ENCODE measurements around the gene CDK5R1.
A peak's percentile ranks its signal among the peaks of the same experiment; 100 is the strongest.

Gene CDK5R1

DNA sequence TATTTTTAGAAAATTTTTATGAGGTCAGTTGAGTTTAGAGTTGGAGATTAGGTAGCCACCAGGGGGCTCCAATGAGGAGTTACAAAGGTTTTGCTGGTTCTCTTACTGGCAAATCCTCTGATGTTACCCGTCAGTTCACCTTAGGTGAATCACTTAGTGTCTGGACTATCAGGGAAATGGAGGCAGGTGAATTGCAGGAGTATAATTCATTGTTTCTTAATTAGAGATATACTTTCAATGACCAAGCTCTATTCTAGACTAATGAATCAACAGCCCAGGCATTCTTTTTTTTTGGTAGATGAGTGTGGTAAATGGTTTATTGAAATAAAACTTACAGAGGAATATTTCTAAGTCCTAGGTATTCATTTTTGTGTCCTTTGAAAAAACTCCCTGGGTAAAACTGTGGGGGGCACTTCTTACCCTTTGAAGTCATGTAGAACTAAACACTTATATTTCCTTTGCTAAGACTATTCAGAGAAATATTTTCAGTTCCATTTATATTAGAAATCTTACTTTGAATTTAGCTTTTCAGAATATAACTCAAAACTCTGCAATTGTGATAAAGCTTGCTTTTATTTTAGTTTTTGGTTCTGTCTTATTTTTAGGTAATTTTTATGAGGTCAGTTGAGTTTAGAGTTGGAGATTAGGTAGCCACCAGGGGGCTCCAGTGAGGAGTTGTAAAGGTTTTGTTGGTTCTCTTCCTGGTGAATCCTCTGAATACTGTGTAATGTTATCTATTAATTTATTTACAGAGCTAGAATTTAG lies 24.8 kb upstream of the CDK5R1 start:
- no peaks in the 10 kb centered on the region for H3K9me3 ChIP-seq
- no peaks in the 10 kb centered on the region for H3K27me3 ChIP-seq
- peaks cover 0 to 7% (median 0%) of the 10 kb centered on the region in 4 donors for H3K4me1 ChIP-seq
- no peak for DNase-seq
- H3K27ac ChIP-seq = no peak overlapping the region
- H3K36me3 ChIP-seq = peaks cover 54 to 86% (median 67%) of the 10 kb centered on the region in 3 donors
- TF ChIP-seq, protein P1, sequence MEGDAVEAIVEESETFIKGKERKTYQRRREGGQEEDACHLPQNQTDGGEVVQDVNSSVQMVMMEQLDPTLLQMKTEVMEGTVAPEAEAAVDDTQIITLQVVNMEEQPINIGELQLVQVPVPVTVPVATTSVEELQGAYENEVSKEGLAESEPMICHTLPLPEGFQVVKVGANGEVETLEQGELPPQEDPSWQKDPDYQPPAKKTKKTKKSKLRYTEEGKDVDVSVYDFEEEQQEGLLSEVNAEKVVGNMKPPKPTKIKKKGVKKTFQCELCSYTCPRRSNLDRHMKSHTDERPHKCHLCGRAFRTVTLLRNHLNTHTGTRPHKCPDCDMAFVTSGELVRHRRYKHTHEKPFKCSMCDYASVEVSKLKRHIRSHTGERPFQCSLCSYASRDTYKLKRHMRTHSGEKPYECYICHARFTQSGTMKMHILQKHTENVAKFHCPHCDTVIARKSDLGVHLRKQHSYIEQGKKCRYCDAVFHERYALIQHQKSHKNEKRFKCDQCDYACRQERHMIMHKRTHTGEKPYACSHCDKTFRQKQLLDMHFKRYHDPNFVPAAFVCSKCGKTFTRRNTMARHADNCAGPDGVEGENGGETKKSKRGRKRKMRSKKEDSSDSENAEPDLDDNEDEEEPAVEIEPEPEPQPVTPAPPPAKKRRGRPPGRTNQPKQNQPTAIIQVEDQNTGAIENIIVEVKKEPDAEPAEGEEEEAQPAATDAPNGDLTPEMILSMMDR (IDR thresholded peaks at IDR 0.05) = peak in 1 of 2 experiments; percentile 44
- intact Hi-C loops (cut with DNase I; ENCODE audit: low total_unique reads) = no loop called here
- no peak overlapping the region for H3K4me3 ChIP-seq

DNA sequence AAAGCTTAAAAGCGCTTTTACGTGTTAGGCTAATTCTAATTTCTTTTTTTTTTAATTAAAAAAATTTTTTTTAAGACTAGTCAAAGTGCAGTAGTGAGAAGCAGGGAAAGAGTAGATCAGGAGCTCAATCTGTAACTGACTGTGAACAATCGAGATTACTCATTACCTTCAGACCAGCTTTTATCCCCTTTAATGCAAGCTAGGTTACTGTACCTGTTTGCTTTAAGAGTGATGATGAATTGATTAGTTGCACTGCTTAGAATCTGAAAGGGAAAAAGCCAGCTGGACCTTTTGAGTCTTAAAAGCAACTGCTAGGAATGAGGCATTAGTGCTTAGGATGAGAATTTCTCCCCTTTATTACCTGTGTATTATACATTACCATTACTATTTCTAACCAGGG lies 23.5 kb upstream of the CDK5R1 start:
- H3K27me3 ChIP-seq = no peaks in the 10 kb centered on the region
- no peak overlapping the region for H3K27ac ChIP-seq
- TF ChIP-seq, protein P1 (IDR thresholded peaks at IDR 0.05) = no peak
- peaks cover 51 to 86% (median 62%) of the 10 kb centered on the region in 3 donors for H3K36me3 ChIP-seq
- DNase-seq = no peak
- intact Hi-C loops (cut with DNase I; ENCODE audit: low total_unique reads) = no loop called here
- no peaks in the 10 kb centered on the region for H3K9me3 ChIP-seq
- peaks cover 0 to 7% (median 0%) of the 10 kb centered on the region in 4 donors for H3K4me1 ChIP-seq
- no peak overlapping the region for H3K4me3 ChIP-seq

DNA sequence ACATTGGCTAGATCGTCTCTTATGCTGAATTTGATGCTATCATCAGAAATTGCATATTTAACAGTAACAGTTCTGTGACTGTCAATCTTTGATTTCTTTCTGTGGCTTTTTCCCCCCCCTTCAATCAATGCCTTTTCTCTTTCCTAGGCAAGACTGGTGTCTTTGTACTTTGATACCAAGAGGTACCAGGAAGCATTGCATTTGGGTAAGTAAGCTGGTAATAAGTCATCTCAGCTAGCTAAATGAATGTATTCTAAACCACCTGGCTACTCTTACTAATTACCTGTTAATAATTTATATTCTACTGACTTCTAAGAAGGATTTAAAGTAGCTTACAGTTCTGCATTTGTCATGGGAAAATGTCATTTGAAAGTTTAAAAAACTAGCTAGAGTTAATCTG lies 22.4 kb upstream of the CDK5R1 start:
- Histone ChIP-seq H3K36me3 (peaks cover 56 to 87% (median 61%) of the 10 kb centered on the region in 3 donors), H3K4me3 (no peak overlapping the region), H3K4me1 (peaks cover 0 to 7% (median 0%) of the 10 kb centered on the region in 4 donors), H3K27me3 (no peaks in the 10 kb centered on the region), H3K27ac (no peak overlapping the region), H3K9me3 (no peaks in the 10 kb centered on the region)
- no peak for DNase-seq
- intact Hi-C loops (cut with DNase I; ENCODE audit: low total_unique reads) = no loop called here
- TF ChIP-seq, protein P1 (IDR thresholded peaks at IDR 0.05) = no peak

DNA sequence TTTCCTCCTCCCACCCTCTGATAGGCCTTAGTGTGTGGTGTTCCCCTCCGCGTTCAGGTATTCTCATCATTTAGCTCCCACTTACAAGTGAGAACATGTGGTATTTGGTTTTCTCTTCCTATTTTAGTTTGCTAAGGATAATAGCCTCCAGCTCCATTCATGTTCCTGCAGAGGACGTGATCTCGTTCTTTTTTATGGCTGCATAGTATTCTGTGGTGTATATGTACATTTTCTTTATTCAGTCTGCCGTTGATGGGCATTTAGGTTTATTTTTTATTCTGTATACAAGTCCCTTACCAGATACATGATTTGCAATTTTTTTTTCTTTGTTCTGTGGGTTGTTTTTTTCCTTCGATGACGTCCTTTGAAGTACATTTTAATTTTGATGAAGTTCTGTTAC lies 18.8 kb upstream of the CDK5R1 start:
- Histone ChIP-seq H3K4me3 (no peak overlapping the region), H3K4me1 (no peaks in the 10 kb centered on the region), H3K27me3 (no peaks in the 10 kb centered on the region), H3K36me3 (peaks cover 69 to 99% (median 69%) of the 10 kb centered on the region in 3 donors), H3K9me3 (no peaks in the 10 kb centered on the region), H3K27ac (no peak overlapping the region)
- TF ChIP-seq, protein P1 (IDR thresholded peaks at IDR 0.05) = no peak
- DNase-seq = no peak
- intact Hi-C loops (cut with DNase I; ENCODE audit: low total_unique reads) = no loop called here

DNA sequence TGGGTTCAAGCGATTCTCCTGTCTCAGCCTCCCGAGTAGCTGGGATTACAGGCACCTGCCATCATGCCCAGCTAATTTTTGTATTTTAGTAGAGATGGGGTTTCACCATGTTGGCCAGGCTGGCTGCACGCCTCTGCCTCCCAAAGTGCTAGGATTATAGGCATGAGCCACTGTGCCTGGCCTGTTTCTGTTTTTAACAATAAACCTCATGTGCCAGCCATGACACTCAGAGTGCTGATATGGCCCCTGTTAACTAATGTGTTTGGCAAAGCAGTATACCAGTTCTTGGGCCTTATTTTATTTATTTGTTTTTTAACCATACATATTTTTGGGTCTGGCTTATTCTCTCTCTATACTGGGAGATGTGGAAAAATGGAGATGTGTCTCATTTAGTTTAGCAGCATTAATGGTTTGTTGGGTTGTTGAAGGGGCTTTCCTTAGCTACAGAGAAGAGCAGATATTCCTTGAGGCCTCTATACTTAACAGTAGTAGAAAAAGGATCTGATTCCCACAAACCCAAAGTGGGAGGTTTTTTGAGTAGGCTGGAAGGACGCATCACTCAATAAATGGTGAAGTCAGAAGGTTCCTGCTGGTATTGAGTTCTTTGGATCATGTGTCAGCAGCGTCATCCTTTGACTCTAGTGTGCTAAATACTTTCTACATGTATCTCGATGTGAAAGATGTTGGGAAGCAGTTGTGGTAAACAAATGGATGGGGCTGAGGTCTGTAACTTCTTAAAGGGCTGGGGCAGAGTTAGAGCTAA lies 16.2 kb upstream of the CDK5R1 start:
- intact Hi-C loops (cut with DNase I; ENCODE audit: low total_unique reads) = no loop called here
- Histone ChIP-seq H3K9me3 (no peaks in the 10 kb centered on the region), H3K27ac (no peak overlapping the region), H3K27me3 (no peaks in the 10 kb centered on the region), H3K36me3 (peaks cover 73 to 100% (median 73%) of the 10 kb centered on the region in 3 donors), H3K4me1 (no peaks in the 10 kb centered on the region), H3K4me3 (no peak overlapping the region)
- DNase-seq = no peak
- TF ChIP-seq, protein P1 (IDR thresholded peaks at IDR 0.05) = no peak
